GM12891 (cell line): ENCODE results near the gene TAS2R3.

Source experiments
- POLR2AphosphoS5 ChIP-seq: IDR thresholded peaks from 2 replicates; pipeline ENCODE4 v1.6.1; 2011; ENCODE audit warnings: low read depth, low read length, control low read depth
- SPI1 ChIP-seq: IDR thresholded peaks from 2 replicates; pipeline ENCODE4 v1.6.1; 2011; ENCODE audit warnings: low read depth, low read length, control low read depth

- TF ChIP-seq SPI1 (no peak), POLR2AphosphoS5 (no peak)
Observed at GRCh38 chr7:141763797-141764196, at the start of gene TAS2R3.
